G401 (cell line): ENCODE data around the gene SNCAIP. TPM values are rescaled to one million over a fixed set of nuclear protein-coding genes. Genes with fewer than 3 reads are reported as not detected.

Experiments
- total RNA-seq: library from RNA; depleted of rRNA; stranded (reverse); fragments of >200 nt; shearing (Covaris generic); gene quantifications from 2 replicates; pipeline ENCODE4 v1.2.3, GENCODE V29; 2014; rRNA removed

SNCAIP gene
- total RNA-seq, 1 experiment from 2014 or later: not detected

Other genes starting within 250 kb of the SNCAIP start
- gene LOX, start 234.0 kb upstream of the SNCAIP start, total RNA-seq: not detected in 2 replicates
- 0.71 TPM in 1 of 2 replicates, not detected in the other for gene ZNF474, start 182.7 kb upstream of the SNCAIP start, total RNA-seq